HG03108 (cell line): ENCODE data around the gene CTNNA3.

Experiments used
- ATAC-seq: cut with Tn5 transposase; IDR thresholded peaks from one replicate; pipeline ENCODE4 v1.9.1; 2021; ENCODE audit warnings: moderate library complexity; ENCODE audit not compliant: unreplicated experiment

Gene CTNNA3

DNA sequence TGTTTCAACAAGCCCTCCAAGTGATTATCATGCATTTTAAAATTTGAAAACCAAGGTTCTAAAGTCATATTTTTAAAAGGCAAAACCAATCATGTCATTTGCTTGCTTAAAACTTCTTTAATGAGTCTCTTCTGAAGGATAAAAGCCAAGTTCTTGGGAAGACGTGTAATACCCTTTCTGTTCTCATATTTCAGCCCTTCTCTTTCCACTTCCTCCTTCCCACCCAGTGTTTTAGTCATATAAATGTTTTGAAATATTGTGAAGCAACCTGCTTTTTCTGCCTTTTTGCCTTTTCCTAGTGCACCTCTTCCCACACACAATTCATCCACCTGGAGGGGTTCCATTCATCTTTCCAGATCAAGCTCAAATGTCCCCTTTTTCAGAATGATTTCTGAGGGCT is 981.3 kb downstream of the CTNNA3 start:
- ATAC-seq: no peak

DNA sequence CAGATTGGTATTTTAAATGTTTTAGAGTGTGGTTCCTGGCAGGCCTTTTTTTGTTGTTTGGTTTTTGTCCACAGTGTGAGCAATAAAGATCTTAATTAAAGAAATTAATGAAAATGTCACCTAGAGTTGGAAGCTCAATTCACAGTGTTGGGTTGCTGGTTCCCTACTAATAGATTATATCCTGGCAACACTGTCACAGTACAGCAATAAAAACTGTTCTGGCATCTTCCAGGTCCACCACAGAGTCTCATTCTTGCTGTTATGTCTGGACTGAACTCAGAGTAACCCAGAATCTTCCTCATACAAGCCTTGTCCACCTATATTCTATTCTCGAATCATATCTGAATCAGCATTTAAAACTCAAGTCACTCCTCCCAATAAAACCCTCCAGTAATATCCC is 982.6 kb downstream of the CTNNA3 start:
- ATAC-seq: no peak

DNA sequence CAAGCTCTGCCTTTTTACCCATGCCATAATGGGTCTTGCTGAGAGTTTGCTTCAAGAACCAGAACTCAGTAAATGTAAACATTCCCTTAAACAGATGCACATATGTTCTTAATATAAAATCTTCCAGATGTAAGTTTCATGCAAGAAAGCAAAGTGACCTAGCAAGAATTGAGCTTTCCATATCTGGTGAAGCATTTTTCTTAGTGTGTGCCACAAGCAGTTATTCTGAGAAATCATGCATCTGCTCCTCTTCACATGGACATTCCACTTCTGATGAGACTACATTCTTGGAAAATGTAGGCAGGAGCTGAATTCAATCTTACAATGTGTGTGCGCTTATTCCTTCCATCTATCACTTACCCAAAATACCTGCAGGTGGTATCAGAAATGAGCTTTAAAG is 997.9 kb downstream of the CTNNA3 start:
- ATAC-seq: no peak

DNA sequence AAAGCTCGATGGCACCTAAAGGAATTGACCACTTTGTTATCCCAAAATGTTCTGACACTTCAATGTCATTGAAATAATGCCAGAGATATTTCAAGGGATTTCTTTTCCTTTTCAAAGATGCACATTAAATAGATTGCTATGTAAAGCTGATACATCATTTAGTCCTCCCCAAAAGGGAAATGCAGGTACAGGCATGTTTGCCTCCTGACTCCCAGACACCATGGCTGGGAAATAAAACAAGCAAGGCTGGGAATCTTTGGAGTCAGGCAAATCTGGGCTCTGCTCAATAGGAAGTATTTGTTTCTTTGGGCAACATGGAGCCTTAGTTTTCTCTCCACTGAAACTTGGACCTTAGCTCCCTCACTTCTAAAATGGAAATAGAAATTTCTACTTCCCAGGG is 1000.9 kb downstream of the CTNNA3 start:
- no peak for ATAC-seq

DNA sequence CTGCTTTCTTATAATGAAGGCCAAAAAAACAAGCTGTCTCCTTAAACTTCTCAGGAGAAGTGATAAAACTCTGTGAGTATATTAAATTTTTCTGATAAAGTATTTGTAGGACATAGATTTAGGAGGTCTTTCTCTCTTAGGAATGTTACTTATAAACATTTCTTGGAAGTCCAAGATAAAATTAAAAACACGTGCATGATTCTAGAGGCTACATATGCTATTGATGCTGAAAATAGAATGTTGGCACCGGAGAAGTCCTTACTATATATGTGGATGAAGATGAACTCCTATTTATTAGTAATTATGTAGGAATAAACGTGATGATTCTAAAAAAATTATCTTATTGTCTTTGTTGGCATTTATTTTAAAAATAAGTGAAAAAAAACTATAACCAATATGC is 1011.4 kb downstream of the CTNNA3 start:
- ATAC-seq: no peak

DNA sequence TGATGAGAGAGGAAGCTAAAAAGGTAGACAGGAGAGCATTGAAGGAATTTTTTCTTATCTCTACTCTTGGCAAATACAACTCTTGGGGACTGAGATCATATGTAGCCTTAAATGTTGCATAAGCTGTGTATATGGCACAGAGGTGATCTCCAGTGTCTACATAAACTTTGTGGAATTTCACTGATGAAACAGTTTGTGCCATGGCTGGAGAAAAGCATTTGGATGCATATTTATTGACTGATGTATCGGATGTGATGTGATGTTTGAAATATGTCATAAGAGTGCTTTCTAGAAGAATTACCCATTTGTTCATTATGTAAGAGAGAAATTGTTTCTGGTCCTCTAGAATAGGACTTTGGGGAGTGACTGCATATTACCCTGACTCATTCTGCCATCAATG is 1015.1 kb downstream of the CTNNA3 start:
- no peak for ATAC-seq

DNA sequence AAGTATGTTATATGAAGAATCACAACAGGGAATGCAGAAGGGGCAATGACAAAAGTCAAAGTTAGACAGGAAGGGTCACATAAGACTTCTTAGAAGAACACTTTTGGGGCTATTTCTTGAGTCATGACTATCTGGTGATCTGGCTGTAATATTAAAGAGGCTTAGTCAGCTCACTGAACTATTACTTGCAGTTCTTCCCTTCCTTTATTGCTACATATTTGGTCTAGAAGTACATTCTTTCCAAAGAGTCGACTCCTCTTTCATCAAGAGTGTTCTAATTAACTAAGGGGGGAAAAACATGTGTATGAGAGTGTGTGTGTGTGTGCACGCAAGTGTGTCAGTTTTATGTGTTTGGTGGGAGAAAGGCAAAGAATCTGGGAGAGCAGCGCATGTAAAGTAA is 1017.5 kb downstream of the CTNNA3 start:
- ATAC-seq: no peak

DNA sequence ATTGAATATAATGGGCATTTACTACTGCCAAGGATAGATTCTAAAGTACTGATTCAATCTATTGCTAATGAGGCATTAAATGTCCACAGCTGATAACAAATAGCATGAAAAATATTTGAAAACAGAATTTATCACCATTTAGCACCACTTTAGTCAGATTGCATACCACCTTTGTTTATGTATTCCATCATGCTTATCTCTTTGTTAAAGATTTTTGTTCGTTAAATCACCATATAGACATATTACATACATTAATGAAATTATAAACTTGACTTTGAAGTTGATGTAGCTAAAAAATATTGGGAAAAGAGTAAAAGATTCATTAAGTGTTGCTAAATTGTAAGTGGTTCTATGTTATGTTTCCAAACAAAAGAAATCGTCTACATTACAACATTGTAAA is 1022.9 kb downstream of the CTNNA3 start:
- no peak for ATAC-seq

DNA sequence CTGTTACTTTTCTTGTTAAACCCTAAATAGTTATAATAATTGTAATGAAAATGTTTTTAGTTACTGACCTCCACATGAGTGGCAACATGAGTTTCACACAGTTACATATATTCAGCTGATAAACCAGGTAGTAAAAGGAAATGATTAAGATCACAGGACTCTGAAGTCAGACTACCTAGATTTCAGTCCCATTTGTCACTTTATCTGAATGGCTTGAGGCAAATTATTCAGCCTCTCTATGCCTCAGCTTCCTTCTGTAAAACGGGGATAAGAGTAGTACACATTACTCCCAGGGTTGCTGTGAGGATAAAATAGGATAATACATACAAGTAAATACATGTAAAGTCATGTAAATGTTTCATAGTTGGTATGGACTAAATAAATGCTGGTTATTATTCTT is 1024.4 kb downstream of the CTNNA3 start:
- ATAC-seq: no peak

DNA sequence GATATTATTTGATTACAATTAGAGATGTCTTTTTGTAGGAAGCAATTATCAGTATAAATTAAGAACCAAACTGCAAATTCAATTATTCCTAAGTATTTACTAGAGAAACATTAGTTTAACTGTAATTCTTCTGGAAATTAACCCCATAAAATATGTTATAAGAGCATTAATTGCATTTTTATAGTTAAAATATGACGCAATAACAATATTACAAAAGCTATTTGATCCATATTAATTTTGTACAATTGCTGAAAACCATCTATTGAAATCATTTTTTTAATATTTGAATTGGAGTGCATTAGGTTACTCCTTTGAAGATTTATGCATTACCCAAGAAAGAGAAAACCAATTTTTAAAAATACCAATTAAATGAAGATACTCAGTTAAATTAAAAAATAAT is 1024.9 kb downstream of the CTNNA3 start:
- ATAC-seq: no peak

DNA sequence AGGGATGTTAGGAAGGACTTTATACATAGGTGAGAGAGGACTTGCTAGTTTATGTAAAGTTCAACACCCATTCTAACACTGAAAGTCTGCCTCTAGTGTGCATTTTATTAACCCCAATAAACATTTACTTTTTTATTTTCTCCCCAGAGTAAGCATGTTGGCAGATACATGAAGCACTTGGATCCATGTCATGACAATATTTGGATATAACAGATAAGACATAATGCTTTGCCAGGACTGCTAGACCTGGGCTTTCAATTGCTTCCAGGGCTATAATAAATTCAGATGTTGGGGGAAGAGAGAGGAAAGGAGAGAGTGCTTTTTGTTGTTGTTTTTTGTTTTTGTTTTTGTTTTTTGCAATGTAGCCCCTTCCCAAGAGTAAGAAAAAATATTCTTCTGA is 1039.5 kb downstream of the CTNNA3 start:
- no peak for ATAC-seq

DNA sequence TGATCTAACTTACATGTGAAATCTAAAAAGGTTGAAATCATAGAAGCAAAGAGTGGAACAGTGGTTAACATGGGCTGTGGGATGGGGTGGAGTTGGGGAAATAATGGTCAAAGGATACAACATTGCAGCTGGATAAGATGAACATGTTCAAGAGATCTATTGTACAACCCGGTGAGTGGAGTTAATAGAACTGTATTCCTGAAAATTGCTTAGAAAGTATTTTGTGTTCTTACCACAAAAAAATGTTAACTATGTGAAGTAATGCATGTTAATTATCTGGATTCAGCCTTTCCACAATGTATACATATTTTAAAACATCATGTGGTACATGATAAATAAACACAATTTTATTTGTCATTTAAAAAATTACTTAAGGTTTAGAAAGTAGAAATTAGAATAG is 1041.1 kb downstream of the CTNNA3 start:
- no peak for ATAC-seq

DNA sequence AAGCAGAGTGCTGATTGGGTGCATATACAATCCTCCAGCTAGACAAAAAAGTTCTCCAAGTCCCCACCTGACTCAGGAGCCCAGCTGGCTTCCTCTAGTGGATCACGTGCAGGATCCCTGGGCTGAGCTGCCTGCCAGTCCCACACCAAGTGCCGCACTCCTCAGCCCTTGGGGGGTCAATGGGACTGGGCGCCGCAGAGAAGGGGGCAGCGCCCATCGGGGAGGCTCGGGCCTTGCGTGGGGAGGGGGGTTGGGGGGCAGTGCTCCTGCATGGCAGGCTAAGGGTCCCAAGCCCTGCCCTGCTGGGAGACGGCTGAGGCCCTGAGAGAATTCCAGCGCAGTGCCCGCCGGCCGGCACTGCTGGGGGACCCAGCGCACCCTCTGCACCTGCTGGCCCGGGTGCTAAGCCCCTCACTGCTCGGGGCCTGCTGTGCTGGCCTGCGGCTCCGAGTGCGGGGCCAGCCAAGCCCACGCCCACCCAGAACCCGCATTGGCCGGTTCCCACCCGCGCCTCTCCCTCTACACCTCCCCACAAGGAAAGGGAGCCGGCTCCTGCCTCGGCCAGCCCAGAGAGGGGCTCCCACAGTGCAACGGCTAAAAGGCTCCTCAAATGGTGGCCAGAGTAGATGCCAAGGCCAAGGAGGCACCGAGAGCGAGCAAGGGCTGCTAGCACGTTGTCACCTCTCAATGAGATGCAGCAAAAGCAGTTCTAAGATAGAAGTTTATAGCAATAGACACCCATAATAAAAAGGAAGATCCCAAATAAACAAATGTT is 1044.5 kb downstream of the CTNNA3 start:
- ATAC-seq: no peak

DNA sequence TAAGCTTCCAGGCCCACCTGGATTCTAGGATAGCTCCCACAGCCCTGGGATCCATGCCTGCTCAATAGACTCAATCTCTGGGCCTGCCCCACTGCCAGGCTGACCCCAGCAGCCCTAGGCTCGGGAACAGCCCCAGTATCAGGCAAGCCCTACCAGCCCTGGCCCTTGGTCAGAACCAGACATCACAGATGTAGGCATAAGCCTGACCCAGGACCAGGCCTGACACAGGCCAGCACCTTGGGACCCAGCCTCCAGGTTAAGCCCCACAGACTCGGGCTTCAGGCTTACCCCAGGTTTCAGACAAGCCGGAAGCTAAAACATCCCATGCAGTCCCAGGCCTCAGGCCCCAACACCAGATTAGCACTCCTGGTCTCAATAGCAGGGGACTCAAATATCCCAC is 1046.4 kb downstream of the CTNNA3 start:
- ATAC-seq: no peak

DNA sequence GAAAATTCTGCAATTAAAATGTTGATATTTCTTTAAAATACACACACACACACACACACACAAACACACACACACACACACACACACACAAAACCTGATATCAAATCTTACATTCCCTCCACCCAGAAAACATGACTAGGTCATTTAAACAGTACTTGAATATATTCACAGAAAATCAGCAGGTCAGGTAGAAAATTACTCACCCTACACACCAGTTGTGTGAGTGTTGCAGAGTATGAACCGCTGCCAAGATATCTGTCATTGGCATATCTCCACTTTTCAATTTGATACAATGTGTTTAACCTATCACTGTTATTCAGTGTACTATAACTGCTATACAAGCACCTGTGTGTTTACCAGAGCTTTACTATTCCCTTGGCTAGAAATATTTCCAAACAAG is 1053.8 kb downstream of the CTNNA3 start:
- ATAC-seq: no peak

DNA sequence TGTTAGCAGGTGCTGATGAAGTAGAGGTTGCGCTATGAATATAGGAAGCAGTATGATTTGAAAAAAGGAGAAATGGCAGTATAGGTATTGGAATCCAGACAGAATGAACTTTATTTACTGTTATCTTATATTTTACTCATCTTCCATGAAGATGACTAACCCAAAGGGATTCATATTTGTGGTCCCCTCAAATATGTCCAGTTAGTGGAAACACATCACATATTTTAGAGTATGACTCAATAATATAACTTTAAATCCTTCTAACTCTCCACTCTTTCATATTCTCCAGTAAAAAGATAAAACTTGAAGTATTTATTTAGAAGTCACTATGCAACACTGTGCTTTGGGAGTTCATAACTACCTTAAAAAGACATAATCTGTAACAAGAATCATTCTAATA is 1056.6 kb downstream of the CTNNA3 start:
- ATAC-seq: no peak

DNA sequence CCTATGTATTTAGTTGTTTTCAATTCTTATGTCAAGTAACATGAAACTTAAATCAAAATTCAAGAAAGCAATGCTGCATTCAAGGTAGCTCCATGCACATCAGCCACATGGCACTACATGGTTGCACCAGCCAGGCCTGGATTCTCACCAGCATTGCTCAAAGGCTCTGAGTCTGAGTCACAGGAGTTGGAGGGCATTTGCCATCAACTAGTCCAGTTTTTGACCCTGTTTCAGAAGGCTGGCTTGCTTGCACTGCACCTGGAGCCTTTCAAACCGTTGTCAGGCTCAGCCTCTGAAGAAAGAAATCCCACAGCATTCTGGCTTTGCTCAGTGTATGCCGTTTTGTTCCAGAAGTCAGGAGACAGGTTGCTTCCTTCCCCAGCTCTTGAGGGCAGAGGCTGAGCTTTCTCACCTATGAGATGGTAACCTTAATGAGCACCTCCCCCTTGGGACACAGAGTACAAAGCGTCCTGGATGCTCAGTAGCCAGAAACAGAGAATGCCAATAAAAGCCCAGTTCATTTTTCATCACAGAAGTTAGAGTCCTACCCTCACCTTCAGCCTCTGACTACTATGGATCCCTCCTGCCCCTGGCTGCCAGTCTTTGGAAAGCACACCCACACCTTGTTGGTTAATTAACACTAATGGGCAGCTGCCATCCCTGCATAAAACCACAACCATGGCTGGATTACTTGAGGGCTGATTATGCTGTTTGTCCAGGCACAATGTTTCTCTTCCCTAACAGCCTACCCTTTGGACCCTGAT is 1058.5 kb downstream of the CTNNA3 start:
- ATAC-seq: no peak

DNA sequence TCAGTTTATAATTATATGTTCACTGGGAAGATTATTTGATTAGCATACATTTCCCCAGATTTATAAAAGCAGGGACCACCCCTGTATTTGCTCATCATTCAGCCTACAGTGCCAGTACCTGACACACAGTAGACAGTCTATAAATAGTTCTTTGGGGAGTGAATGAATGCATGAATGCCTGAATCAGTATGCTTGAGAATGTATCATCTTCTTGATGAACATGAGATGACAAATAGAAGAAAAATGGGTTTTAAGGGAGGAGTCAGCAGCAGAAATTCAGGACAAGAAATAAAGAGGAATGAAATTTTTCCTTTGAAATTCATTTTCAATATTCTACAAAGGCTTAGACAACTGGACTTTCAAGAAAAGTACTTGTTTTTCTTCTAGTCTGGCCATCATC is 1066.0 kb downstream of the CTNNA3 start:
- no peak for ATAC-seq

DNA sequence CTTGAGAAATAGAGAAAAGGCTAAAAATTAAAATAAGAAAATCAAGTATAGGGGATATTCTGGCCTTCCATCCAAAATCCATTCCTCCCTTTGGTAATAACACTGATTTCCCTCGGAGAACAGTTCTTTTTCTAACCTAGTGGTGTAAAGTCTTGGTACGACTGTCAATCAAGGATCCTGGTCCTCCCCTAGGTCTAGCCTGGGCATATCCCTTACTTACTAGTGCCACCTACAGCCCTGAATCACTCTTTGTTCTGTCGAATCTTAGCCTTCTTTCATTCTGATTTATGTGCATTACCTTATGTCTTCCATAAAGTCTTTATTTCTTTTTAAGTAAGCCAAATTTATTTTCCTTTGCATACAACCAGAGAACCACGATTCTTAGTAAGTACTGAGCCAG is 1068.8 kb downstream of the CTNNA3 start:
- ATAC-seq: no peak

DNA sequence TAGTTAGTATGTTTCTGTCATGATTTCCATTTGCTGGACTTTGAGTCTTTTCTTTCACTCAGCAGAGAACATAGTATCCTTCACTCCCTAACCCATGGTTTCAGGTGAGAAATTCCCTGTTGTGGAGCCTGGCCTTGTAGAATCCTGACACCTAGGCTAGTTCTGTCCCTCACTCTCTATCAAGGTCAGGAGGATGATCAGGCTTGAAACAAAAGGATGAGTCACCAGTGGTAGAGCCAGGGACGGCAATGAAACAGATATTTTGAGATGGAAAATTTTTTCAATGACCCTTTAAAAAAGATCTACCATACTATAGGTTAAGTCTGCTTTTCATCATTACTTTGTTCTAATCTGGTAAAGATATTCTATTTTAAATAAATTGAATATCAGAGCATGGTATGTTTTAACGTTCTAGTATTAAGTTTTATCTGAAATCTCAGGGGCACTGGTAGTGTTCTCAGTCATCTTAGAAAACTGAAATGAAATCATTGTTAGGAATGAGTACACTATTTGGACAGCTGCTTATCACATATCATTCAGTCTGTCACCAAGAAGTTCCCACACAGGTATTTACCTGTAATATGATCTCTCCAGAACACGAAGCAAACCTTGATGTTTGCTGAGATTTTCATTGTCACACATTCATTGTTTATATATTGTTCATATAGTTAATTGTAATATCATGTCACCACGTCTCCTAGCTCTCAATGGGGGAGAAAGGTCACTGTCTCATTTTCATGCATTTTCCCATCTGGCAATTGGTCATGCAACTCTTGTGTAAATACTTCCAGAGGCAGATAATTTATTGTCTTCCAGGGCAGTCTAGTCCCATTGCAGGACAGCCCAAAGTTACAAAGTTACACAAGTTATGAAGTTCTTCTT is 1070.0 kb downstream of the CTNNA3 start:
- ATAC-seq: no peak

DNA sequence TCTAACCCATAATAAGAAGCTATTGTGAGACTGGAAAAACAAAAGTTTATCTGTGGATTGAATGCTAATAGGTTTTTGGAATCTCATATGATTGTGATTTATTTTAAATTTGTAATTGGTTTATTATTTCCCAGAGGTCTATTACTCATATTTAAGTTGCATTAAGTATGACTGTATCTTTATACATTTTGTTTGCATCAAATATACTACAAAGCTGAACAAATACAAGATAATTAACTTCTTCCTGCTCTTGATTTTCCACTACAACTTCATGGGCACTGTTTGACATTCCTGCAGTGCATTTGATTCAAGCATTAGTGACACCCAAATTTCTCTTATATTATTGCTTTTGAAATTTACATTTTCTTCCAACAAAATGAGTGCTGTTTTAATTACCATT is 1073.9 kb downstream of the CTNNA3 start:
- ATAC-seq: no peak

DNA sequence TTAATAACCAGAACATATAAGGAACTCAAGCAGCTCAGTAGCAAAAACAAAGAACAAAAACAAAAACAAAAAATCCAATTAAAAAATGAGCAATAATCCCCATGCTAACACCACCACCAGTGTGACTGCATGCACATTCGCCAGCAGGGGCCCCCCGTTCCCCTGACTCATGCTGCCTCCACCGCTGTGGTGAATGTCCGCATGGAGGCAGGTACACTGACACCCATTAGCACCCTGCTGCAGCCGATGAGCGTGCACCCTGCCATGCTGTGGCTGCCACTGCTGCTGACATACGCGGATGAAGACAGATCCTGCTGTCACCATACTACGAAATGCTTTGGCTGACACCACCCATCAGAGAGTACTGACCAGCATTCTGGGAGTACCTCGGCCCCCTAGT is 1091.8 kb downstream of the CTNNA3 start:
- no peak for ATAC-seq
